GM23338 (cell line): ENCODE data around the gene RAC3. TPM values are rescaled to one million over a fixed set of nuclear protein-coding genes. Genes with fewer than 3 reads are reported as not detected.

ENCODE experiments used
- ATAC-seq: fragments of 200-7000 bp; cut with Tn5 transposase; 3 replicates; pipeline ENCODE4 v1.9.1; 2020
- DNase-seq: peaks from one replicate; pipeline ENCODE4 v3.0.0-alpha.2; 2015; ENCODE audit warnings: low spot score
- H2AFZ ChIP-seq: fragments of 200-600 bp; sonication (generic); 2 replicates; pipeline ENCODE4 v1.8.0; 2016; ENCODE audit warnings: antibody characterized with exemption, mild to moderate bottlenecking, moderate library complexity
- H3F3A ChIP-seq: fragments of 200-600 bp; sonication (generic); replicated peaks from 2 replicates; pipeline ENCODE4 v1.8.0; 2017; ENCODE audit warnings: antibody characterized with exemption, mixed run types, low read depth
- H3K27ac ChIP-seq: fragments of 200-600 bp; sonication (generic); 2 replicates; pipeline ENCODE4 v1.6.1; 2016; ENCODE audit warnings: low read depth
- H3K27me3 ChIP-seq: fragments of 200-600 bp; sonication (generic); 2 replicates; pipeline ENCODE4 v1.8.0; 2016; ENCODE audit warnings: mild to moderate bottlenecking, mixed run types, moderate library complexity; ENCODE audit not compliant: insufficient read depth
- H3K36me3 ChIP-seq: fragments of 200-600 bp; sonication (generic); 2 replicates; pipeline ENCODE4 v1.8.0; 2016; ENCODE audit warnings: mild to moderate bottlenecking; ENCODE audit not compliant: insufficient read depth
- H3K4me1 ChIP-seq: fragments of 200-600 bp; sonication (generic); 2 replicates; pipeline ENCODE4 v1.8.0; 2016; ENCODE audit warnings: mild to moderate bottlenecking, moderate library complexity; ENCODE audit not compliant: insufficient read depth
- H3K4me2 ChIP-seq: fragments of 200-600 bp; sonication (generic); 2 replicates; pipeline ENCODE4 v1.7.1; 2017; ENCODE audit warnings: mixed run types
- H3K4me3 ChIP-seq: fragments of 200-600 bp; sonication (generic); 2 replicates; pipeline ENCODE4 v1.6.1; 2016; ENCODE audit warnings: mixed run types
- H3K79me2 ChIP-seq: fragments of 200-600 bp; sonication (generic); replicated peaks from 2 replicates; pipeline ENCODE4 v1.8.0; 2017; ENCODE audit warnings: mild to moderate bottlenecking; ENCODE audit not compliant: insufficient read depth
- H3K9me2 ChIP-seq: fragments of 200-600 bp; sonication (generic); 2 replicates; pipeline ENCODE4 v1.8.0; 2017; ENCODE audit not compliant: insufficient read depth
- H4K20me1 ChIP-seq: fragments of 200-600 bp; sonication (generic); replicated peaks from 2 replicates; pipeline ENCODE4 v1.8.0; 2017; ENCODE audit warnings: mild to moderate bottlenecking; ENCODE audit not compliant: insufficient read depth
- H3K27ac Mint-ChIP-seq: 2 replicates; pipeline ENCODE4 v1.8.0; 2020; ENCODE audit warnings: inconsistent platforms, mild to moderate bottlenecking, moderate library complexity, mixed read lengths
- H3K27me3 Mint-ChIP-seq: 3 replicates; pipeline ENCODE4 v1.8.0; 2022; ENCODE audit warnings: low read depth, mild to moderate bottlenecking, moderate library complexity, mixed read lengths, inconsistent platforms; ENCODE audit not compliant: insufficient read depth, poor library complexity
- H3K36me3 Mint-ChIP-seq: 3 replicates; pipeline ENCODE4 v1.8.0; 2021; ENCODE audit warnings: low read depth, mild to moderate bottlenecking, inconsistent platforms, moderate library complexity, mixed read lengths
- H3K4me1 Mint-ChIP-seq: 3 replicates; pipeline ENCODE4 v1.8.0; 2020; ENCODE audit warnings: mild to moderate bottlenecking, inconsistent platforms, mixed read lengths
- H3K4me3 Mint-ChIP-seq: 3 replicates; pipeline ENCODE4 v1.8.0; 2021; ENCODE audit warnings: moderate library complexity, mild to moderate bottlenecking, inconsistent platforms, mixed read lengths
- H3K9me3 Mint-ChIP-seq: 3 replicates; pipeline ENCODE4 v1.8.0; 2020; ENCODE audit warnings: moderate library complexity, mild to moderate bottlenecking, inconsistent platforms, mixed read lengths
- CTCF ChIP-seq, 2 experiments: fragments of 200-600 bp in 1 of 2; sonication (generic) in 1 of 2; conservative IDR thresholded peaks; 2 replicates each; pipeline versions ENCODE4 v1.5.1 to v1.6.1; 2016 to 2017; ENCODE audit warnings: antibody characterized with exemption in 2 of 2, low read depth in 2 of 2, mild to moderate bottlenecking in 2 of 2, moderate library complexity in 1 of 2
- ETS1 ChIP-seq: IDR thresholded peaks from 2 replicates; pipeline ENCODE4 v1.6.1; 2016; ENCODE audit warnings: antibody characterized with exemption
- EZH2 ChIP-seq: fragments of 200-600 bp; sonication (generic); IDR thresholded peaks from one replicate; pipeline ENCODE4 v1.8.0; 2017; ENCODE audit warnings: antibody characterized with exemption, mild to moderate bottlenecking, low read depth; ENCODE audit not compliant: unreplicated experiment
- EZH2phosphoT487 ChIP-seq: fragments of 200-600 bp; sonication (generic); IDR thresholded peaks from one replicate; pipeline ENCODE4 v1.8.1; 2018; ENCODE audit warnings: antibody characterized with exemption; ENCODE audit not compliant: unreplicated experiment
- JUNB ChIP-seq: IDR thresholded peaks from one replicate; pipeline ENCODE4 v1.6.1; 2016; ENCODE audit warnings: antibody characterized with exemption; ENCODE audit not compliant: unreplicated experiment
- POLR2AphosphoS5 ChIP-seq: IDR thresholded peaks from 2 replicates; pipeline ENCODE4 v1.6.1; 2016; ENCODE audit warnings: antibody characterized with exemption, low read depth
- STAT1 ChIP-seq: IDR thresholded peaks from one replicate; pipeline ENCODE4 v1.6.1; 2016; ENCODE audit warnings: antibody characterized with exemption; ENCODE audit not compliant: unreplicated experiment
- ZNF114 ChIP-seq: fragments of 250-450 bp; sonication (Bioruptor Pico); IDR thresholded peaks from 2 replicates; pipeline ENCODE4 v1.5.0; 2020; ENCODE audit warnings: mild to moderate bottlenecking, moderate library complexity
- ZNF331 ChIP-seq: fragments of 250-450 bp; sonication (Bioruptor Pico); IDR thresholded peaks from 2 replicates; pipeline ENCODE4 v1.5.0; 2020; ENCODE audit warnings: low read depth, mild to moderate bottlenecking, moderate library complexity
- polyA plus RNA-seq: library from polyadenylated mRNA; unstranded; fragments of >200 nt; fragmentation: Nextera tagmentation; extraction: Ambion mirVana; gene quantifications from 2 replicates; pipeline ENCODE4 v1.2.1, GENCODE V29; 2016
- total RNA-seq: library from RNA; depleted of rRNA; stranded (reverse); fragments of >200 nt; shearing (Covaris generic); gene quantifications from 2 replicates; pipeline ENCODE4 v1.2.3, GENCODE V29; 2014

The RAC3 gene
- total and polyA plus RNA-seq, 2 experiments from 2014 or later = 31.5 to 293 TPM

- H3K27ac ChIP-seq = no peak overlapping the region
Measured at GRCh38 chr17:81991684-81992305, 39.7 kb upstream of the RAC3 start.

GRCh38 chr17:81992306-81993102 is 39.0 kb upstream of the RAC3 start:
- Histone ChIP-seq H4K20me1 (peaks cover 6% of the 10 kb centered on the region), H3F3A (0 out of 2 replicates have a peak, but pooled peaks cover 3% of the 10 kb centered on the region), H3K4me3 (no peak overlapping the region), H3K27ac (0 out of 2 replicates have a peak overlapping the region, but pooled peaks have one; percentile 50), H3K79me2 (no peaks in the 10 kb centered on the region), H3K4me1 (peaks cover 11% of the 10 kb centered on the region; the same call in 1 of the 2 replicates), H3K36me3 (no peaks in the 10 kb centered on the region), H3K4me2 (peak overlapping the region; percentile 62; the same call in 1 of the 2 replicates), H2AFZ (no peak overlapping the region), H3K9me2 (no peaks in the 10 kb centered on the region), H3K27me3 (no peaks in the 10 kb centered on the region)
- Mint-ChIP-seq H3K4me3 (no peak overlapping the region), H3K36me3 (peaks cover 13% of the 10 kb centered on the region), H3K9me3 (no peaks in the 10 kb centered on the region), H3K27ac (no peak overlapping the region), H3K27me3 (peaks cover 13% of the 10 kb centered on the region), H3K4me1 (peaks cover 27% of the 10 kb centered on the region)
- no peak for DNase-seq
- ATAC-seq = peak; percentile 18
- no peak for TF ChIP-seq CTCF (conservative IDR thresholded peaks at IDR 0.05; ENCODE audit: low read depth in 2 of 2)
- TF ChIP-seq ZNF114 (CRISPR knock-in tag) = no peak
- TF ChIP-seq ZNF331 (CRISPR knock-in tag) = no peak
- TF ChIP-seq POLR2AphosphoS5 = no peak
- TF ChIP-seq STAT1 = no peak
- no peak for TF ChIP-seq EZH2
- TF ChIP-seq EZH2phosphoT487 = no peak
- TF ChIP-seq JUNB = no peak

More at GRCh38 chr17:81991684-81992305, 39.7 kb upstream of the RAC3 start:
- Histone ChIP-seq H3K4me1 (peaks cover 11% of the 10 kb centered on the region; the same call in 1 of the 2 replicates), H3K4me2 (peak overlapping the region; percentile 62; the same call in 1 of the 2 replicates), H3K36me3 (no peaks in the 10 kb centered on the region), H3K9me2 (no peaks in the 10 kb centered on the region), H2AFZ (no peak overlapping the region), H3K4me3 (no peak overlapping the region), H4K20me1 (peaks cover 6% of the 10 kb centered on the region), H3K27me3 (no peaks in the 10 kb centered on the region), H3K79me2 (no peaks in the 10 kb centered on the region), H3F3A (0 out of 2 replicates have a peak, but pooled peaks cover 3% of the 10 kb centered on the region)
- no peak for DNase-seq
- Mint-ChIP-seq H3K4me3 (no peak overlapping the region), H3K9me3 (no peaks in the 10 kb centered on the region), H3K36me3 (peaks cover 10% of the 10 kb centered on the region), H3K4me1 (peaks cover 27% of the 10 kb centered on the region), H3K27me3 (peaks cover 12% of the 10 kb centered on the region), H3K27ac (no peak overlapping the region; the same call in 1 of the 2 replicates)
- ATAC-seq = peak; percentile 58
- TF ChIP-seq EZH2 (no peak), ETS1 (no peak), CTCF (conservative IDR thresholded peaks at IDR 0.05; ENCODE audit: low read depth in 2 of 2) (no peak)
